ENCODE data around the gene ADCY2. TPM values are rescaled to one million over a fixed set of nuclear protein-coding genes. Genes with fewer than 3 reads are reported as not detected.

The ADCY2 gene
- total RNA-seq, 3 donors from 2014 or later: 1.7 to 14.8 (median 2.2) TPM

GRCh38 chr5:7813576-7813975 lies 417.6 kb downstream of the ADCY2 start:
- intact Hi-C loops (cut with DNase I, micrococcal nuclease): no loop called here
- Histone ChIP-seq H3K9me3 (no peaks in the 10 kb centered on the region), H3K4me3 (no peak overlapping the region), H3K4me1 (ENCODE audit: low read depth) (no peaks in the 10 kb centered on the region), H3K36me3 (ENCODE audit: low read depth) (no peaks in the 10 kb centered on the region)
- DNase-seq: no peak
- TF ChIP-seq CTCF (IDR thresholded peaks at IDR 0.05): no peak
- ATAC-seq: no peak

- DNase-seq: no peak
- Histone ChIP-seq H3K36me3 (ENCODE audit: low read depth) (no peaks in the 10 kb centered on the region), H3K9me3 (no peaks in the 10 kb centered on the region), H3K4me1 (ENCODE audit: low read depth) (no peaks in the 10 kb centered on the region), H3K4me3 (no peak overlapping the region)
- no peak for ATAC-seq
- intact Hi-C loops (cut with DNase I, micrococcal nuclease): no loop called here
- TF ChIP-seq CTCF (IDR thresholded peaks at IDR 0.05): no peak
These were observed 418.9 kb downstream of the ADCY2 start for GRCh38 chr5:7814816-7815215.

GRCh38 chr5:7815892-7816534 lies 420.1 kb downstream of the ADCY2 start:
- ATAC-seq (peak; percentile 95), DNase-seq (peak; percentile 70 to 86 (median 83))
- TF ChIP-seq CTCF (IDR thresholded peaks at IDR 0.05): peak; percentile 80
- H3K4me3 ChIP-seq: no peak overlapping the region
- H3K36me3 ChIP-seq (ENCODE audit: low read depth): no peaks in the 10 kb centered on the region
- no peaks in the 10 kb centered on the region for H3K4me1 ChIP-seq (ENCODE audit: low read depth)
- intact Hi-C loops (cut with DNase I, micrococcal nuclease): no loop called here
- H3K9me3 ChIP-seq: no peaks in the 10 kb centered on the region

- TF ChIP-seq CTCF (IDR thresholded peaks at IDR 0.05): no peak
- ATAC-seq: no peak
- intact Hi-C loops (cut with DNase I, micrococcal nuclease): no loop called here
These were observed 420.6 kb downstream of the ADCY2 start for GRCh38 chr5:7816535-7816901.

GRCh38 chr5:7822449-7822848 lies 426.5 kb downstream of the ADCY2 start:
- intact Hi-C loops (cut with DNase I, micrococcal nuclease): no loop called here
- ATAC-seq (no peak), DNase-seq (no peak)
- Histone ChIP-seq H3K36me3 (ENCODE audit: low read depth) (no peaks in the 10 kb centered on the region), H3K4me1 (ENCODE audit: low read depth) (no peaks in the 10 kb centered on the region), H3K4me3 (no peak overlapping the region), H3K9me3 (no peaks in the 10 kb centered on the region)
- no peak for TF ChIP-seq CTCF (IDR thresholded peaks at IDR 0.05)

More at GRCh38 chr5:7816535-7816901, 420.6 kb downstream of the ADCY2 start:
- H3K4me3 ChIP-seq: no peak overlapping the region
- DNase-seq: no peak
- H3K4me1 ChIP-seq (ENCODE audit: low read depth): no peaks in the 10 kb centered on the region
- no peaks in the 10 kb centered on the region for H3K9me3 ChIP-seq
- no peaks in the 10 kb centered on the region for H3K36me3 ChIP-seq (ENCODE audit: low read depth)

- no peaks in the 10 kb centered on the region for H3K36me3 ChIP-seq (ENCODE audit: low read depth)
- ATAC-seq (no peak), DNase-seq (no peak)
- H3K4me1 ChIP-seq (ENCODE audit: low read depth): no peaks in the 10 kb centered on the region
- intact Hi-C loops (cut with DNase I, micrococcal nuclease): no loop called here
- no peak for TF ChIP-seq CTCF (IDR thresholded peaks at IDR 0.05)
- no peaks in the 10 kb centered on the region for H3K9me3 ChIP-seq
- H3K4me3 ChIP-seq: no peak overlapping the region
These were observed 427.7 kb downstream of the ADCY2 start for GRCh38 chr5:7823594-7823993.

All from mucosa of descending colon (tissue), 3 donors.